HEK293 (cell line): ENCODE results near the gene CADPS.

Source experiments
- CTCF ChIA-PET: fragments of 350-600 bp; formaldehyde crosslinking; extraction: SDS; loops from one replicate; lab custom pipeline; 2021; ENCODE audit warnings: antibody characterized with exemption; lab: Yijun Ruan, JAX
- POLR2A ChIA-PET: fragments of 300-600 bp; formaldehyde crosslinking; extraction: SDS; loops from one replicate; lab custom pipeline; 2020; ENCODE audit warnings: antibody characterized with exemption, inconsistent platforms; lab: Yijun Ruan, JAX
- H3K27ac ChIP-seq: fragments of 200-500 bp; sonication (Bioruptor generic); 2 replicates; pipeline ENCODE4 v1.5.1; 2014; ENCODE audit warnings: low read depth, low read length, control low read depth, inconsistent platforms; ENCODE audit errors: extremely low read depth
- H3K36me3 ChIP-seq, 2 experiments: fragments of 200-500 bp in 1 of 2; sonication (Bioruptor generic) in 1 of 2; 1 replicate in 1 of 2; 2 replicates in 1 of 2; pipeline ENCODE4 v1.5.1; 2014 to 2017; ENCODE audit warnings: inconsistent platforms in 2 of 2, low read length in 2 of 2; ENCODE audit not compliant: control insufficient read depth in 2 of 2, insufficient read depth in 1 of 2
- H3K4me1 ChIP-seq: fragments of 200-500 bp; sonication (Bioruptor generic); 2 replicates; pipeline ENCODE4 v1.5.1; 2014; ENCODE audit warnings: mild to moderate bottlenecking, low read length, inconsistent platforms; ENCODE audit not compliant: control insufficient read depth, insufficient read depth
- H3K4me3 ChIP-seq: 2 replicates; pipeline ENCODE4 v1.5.1; 2011; ENCODE audit warnings: low read depth, mild to moderate bottlenecking, control low read depth, low read length, moderate library complexity
- H3K9me3 ChIP-seq: fragments of 200-500 bp; sonication (Bioruptor generic); 2 replicates; pipeline ENCODE4 v1.5.1; 2014; ENCODE audit warnings: low read depth, low read length, inconsistent platforms; ENCODE audit not compliant: control insufficient read depth, insufficient read depth
- SALL2 ChIP-seq: fragments of 450-650 bp; formaldehyde crosslinking; IDR thresholded peaks from 2 replicates; pipeline ENCODE4 v1.5.0; 2017; ENCODE audit warnings: missing biosample characterization, mild to moderate bottlenecking, missing genetic modification characterization, borderline replicate concordance
- SP7 ChIP-seq: fragments of 450-650 bp; formaldehyde crosslinking; IDR thresholded peaks from 2 replicates; pipeline ENCODE4 v1.5.1; 2016; ENCODE audit warnings: missing biosample characterization, missing genetic modification characterization
- YY1 ChIP-seq: fragments of 450-650 bp; formaldehyde crosslinking; IDR thresholded peaks from 2 replicates; pipeline ENCODE4 v1.5.1; 2018; ENCODE audit warnings: missing biosample characterization, missing genetic modification characterization
- ZBTB17 ChIP-seq: fragments of 450-650 bp; formaldehyde crosslinking; IDR thresholded peaks from 2 replicates; pipeline ENCODE4 v1.5.1; 2016; ENCODE audit warnings: missing biosample characterization, missing genetic modification characterization
- ZFP3 ChIP-seq: fragments of 450-650 bp; formaldehyde crosslinking; IDR thresholded peaks from 2 replicates; pipeline ENCODE4 v1.5.1; 2016; ENCODE audit warnings: low read depth, missing biosample characterization, missing genetic modification characterization
- ZNF18 ChIP-seq: fragments of 450-650 bp; formaldehyde crosslinking; IDR thresholded peaks from 2 replicates; pipeline ENCODE4 v1.5.1; 2016; ENCODE audit warnings: missing biosample characterization, missing genetic modification characterization
- ZNF211 ChIP-seq: fragments of 450-650 bp; formaldehyde crosslinking; IDR thresholded peaks from 2 replicates; pipeline ENCODE4 v1.5.1; 2016; ENCODE audit warnings: low read depth, missing biosample characterization, missing genetic modification characterization
- ZNF473 ChIP-seq: fragments of 450-650 bp; formaldehyde crosslinking; IDR thresholded peaks from 2 replicates; pipeline ENCODE4 v1.5.1; 2017; ENCODE audit warnings: missing biosample characterization, missing genetic modification characterization
- ZNF610 ChIP-seq: fragments of 450-650 bp; formaldehyde crosslinking; IDR thresholded peaks from 2 replicates; pipeline ENCODE4 v1.5.1; 2016; ENCODE audit warnings: missing biosample characterization, missing genetic modification characterization, borderline replicate concordance
- ZNF621 ChIP-seq: fragments of 450-650 bp; formaldehyde crosslinking; IDR thresholded peaks from 2 replicates; pipeline ENCODE4 v1.5.1; 2017; ENCODE audit warnings: missing biosample characterization, missing genetic modification characterization
- ZNF629 ChIP-seq: fragments of 450-650 bp; formaldehyde crosslinking; IDR thresholded peaks from 2 replicates; pipeline ENCODE4 v1.5.1; 2017; ENCODE audit warnings: missing biosample characterization, missing genetic modification characterization
- ZNF777 ChIP-seq: fragments of 450-650 bp; formaldehyde crosslinking; IDR thresholded peaks from 2 replicates; pipeline ENCODE4 v1.5.1; 2017; ENCODE audit warnings: missing biosample characterization, missing genetic modification characterization, borderline replicate concordance
- ZNF843 ChIP-seq: fragments of 450-650 bp; formaldehyde crosslinking; IDR thresholded peaks from 2 replicates; pipeline ENCODE4 v1.5.1; 2016; ENCODE audit warnings: missing biosample characterization, missing genetic modification characterization
- ZSCAN18 ChIP-seq: fragments of 450-650 bp; formaldehyde crosslinking; IDR thresholded peaks from 2 replicates; pipeline ENCODE4 v1.5.1; 2016; ENCODE audit warnings: missing biosample characterization, missing genetic modification characterization
- ZSCAN23 ChIP-seq: fragments of 450-650 bp; formaldehyde crosslinking; IDR thresholded peaks from 2 replicates; pipeline ENCODE4 v1.5.1; 2016; ENCODE audit warnings: missing biosample characterization, missing genetic modification characterization
- TF ChIP-seq, protein P1 (sequence below): fragments of 450-650 bp; formaldehyde crosslinking; conservative IDR thresholded peaks from 2 replicates; pipeline ENCODE4 v1.5.1; 2016; ENCODE audit warnings: low read depth, missing biosample characterization, missing genetic modification characterization

Gene CADPS

DNA sequence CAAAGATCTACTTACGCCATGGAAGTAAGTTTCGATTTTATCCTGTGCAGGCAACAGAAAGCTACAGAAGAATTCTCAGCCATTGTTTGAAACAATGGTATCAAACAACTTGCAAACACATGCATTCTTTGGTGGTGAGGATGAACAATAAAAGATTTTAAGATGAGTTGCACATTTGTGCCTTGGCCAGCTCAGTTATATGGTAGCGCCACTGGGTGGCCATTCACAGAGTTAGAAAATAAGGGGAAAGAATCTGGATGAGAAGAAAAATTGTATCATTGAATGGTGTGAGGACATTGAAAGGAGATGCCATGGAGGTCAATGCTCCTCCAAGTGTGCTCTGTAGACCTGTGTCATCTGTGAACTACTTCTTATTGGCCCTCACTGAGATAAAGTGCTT is 11.6 kb downstream of the CADPS start (continued):
- TF ChIP-seq ZNF843 (tag by site-specific recombination) (no peak), ZNF473 (tag by site-specific recombination) (no peak), ZNF621 (tag by site-specific recombination) (no peak)

DNA sequence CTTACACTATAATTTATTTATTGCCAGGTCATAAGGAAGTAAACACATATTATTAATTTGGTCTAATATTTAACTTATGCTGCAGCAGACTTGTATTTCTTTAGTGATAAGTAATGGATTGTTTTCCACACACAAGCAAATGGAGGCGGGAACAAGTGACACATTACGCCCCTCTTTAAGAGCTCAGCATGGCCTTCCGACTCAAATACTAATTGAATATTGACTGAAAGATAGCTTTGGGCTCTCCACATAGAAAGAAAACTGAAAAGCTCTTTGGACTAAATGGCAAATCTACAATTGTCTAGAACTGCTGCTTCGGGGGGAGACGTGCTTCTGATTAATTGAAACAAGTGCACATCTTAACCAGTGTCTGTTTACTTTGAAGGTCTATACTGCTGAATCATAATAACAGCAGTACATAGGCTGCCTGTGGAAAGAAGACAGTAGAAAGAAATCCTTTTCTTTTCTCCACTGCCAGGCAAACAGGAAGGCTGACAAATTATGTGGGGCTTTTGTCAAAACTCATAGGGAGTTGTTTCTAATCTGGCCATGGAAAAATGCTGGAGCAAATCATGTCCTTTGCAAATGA is 15.9 kb downstream of the CADPS start:
- POLR2A ChIA-PET: no interaction called here
- H3K27ac ChIP-seq: no peak overlapping the region
- TF ChIP-seq ZNF610 (tag by site-specific recombination): no peak
- TF ChIP-seq ZNF18: no peak
- no peak for TF ChIP-seq ZNF629 (tag by site-specific recombination)
- no peak for TF ChIP-seq YY1 (tag by site-specific recombination)
- TF ChIP-seq ZNF473 (tag by site-specific recombination): no peak
- TF ChIP-seq ZNF777 (tag by site-specific recombination): no peak
- no peak for TF ChIP-seq SP7 (tag by site-specific recombination)
- no peak for TF ChIP-seq ZBTB17 (tag by site-specific recombination)
- TF ChIP-seq ZSCAN23 (tag by site-specific recombination): no peak
- no peak for TF ChIP-seq ZFP3 (tag by site-specific recombination)
- TF ChIP-seq, protein P1, sequence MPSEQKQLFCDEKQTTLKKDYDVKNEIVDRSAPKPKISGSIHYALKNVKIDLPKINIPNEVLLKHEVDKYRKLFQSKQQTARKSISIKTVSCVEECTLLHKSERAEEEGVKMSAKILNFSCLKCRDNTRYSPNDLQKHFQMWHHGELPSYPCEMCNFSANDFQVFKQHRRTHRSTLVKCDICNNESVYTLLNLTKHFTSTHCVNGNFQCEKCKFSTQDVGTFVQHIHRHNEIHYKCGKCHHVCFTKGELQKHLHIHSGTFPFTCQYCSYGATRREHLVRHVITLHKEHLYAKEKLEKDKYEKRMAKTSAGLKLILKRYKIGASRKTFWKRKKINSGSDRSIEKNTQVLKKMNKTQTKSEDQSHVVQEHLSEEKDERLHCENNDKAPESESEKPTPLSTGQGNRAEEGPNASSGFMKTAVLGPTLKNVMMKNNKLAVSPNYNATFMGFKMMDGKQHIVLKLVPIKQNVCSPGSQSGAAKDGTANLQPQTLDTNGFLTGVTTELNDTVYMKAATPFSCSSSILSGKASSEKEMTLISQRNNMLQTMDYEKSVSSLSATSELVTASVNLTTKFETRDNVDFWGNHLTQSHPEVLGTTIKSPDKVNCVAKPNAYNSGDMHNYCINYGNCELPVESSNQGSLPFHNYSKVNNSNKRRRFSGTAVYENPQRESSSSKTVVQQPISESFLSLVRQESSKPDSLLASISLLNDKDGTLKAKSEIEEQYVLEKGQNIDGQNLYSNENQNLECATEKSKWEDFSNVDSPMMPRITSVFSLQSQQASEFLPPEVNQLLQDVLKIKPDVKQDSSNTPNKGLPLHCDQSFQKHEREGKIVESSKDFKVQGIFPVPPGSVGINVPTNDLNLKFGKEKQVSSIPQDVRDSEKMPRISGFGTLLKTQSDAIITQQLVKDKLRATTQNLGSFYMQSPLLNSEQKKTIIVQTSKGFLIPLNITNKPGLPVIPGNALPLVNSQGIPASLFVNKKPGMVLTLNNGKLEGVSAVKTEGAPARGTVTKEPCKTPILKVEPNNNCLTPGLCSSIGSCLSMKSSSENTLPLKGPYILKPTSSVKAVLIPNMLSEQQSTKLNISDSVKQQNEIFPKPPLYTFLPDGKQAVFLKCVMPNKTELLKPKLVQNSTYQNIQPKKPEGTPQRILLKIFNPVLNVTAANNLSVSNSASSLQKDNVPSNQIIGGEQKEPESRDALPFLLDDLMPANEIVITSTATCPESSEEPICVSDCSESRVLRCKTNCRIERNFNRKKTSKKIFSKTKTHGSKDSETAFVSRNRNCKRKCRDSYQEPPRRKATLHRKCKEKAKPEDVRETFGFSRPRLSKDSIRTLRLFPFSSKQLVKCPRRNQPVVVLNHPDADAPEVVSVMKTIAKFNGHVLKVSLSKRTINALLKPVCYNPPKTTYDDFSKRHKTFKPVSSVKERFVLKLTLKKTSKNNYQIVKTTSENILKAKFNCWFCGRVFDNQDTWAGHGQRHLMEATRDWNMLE: no peak
- TF ChIP-seq, all 188 proteins: peak for 0
- H3K9me3 ChIP-seq: no peaks in the 10 kb centered on the region
- no peaks in the 10 kb centered on the region for H3K36me3 ChIP-seq
- no peak overlapping the region for H3K4me3 ChIP-seq
- H3K4me1 ChIP-seq: no peaks in the 10 kb centered on the region
- CTCF ChIA-PET: no interaction called here

DNA sequence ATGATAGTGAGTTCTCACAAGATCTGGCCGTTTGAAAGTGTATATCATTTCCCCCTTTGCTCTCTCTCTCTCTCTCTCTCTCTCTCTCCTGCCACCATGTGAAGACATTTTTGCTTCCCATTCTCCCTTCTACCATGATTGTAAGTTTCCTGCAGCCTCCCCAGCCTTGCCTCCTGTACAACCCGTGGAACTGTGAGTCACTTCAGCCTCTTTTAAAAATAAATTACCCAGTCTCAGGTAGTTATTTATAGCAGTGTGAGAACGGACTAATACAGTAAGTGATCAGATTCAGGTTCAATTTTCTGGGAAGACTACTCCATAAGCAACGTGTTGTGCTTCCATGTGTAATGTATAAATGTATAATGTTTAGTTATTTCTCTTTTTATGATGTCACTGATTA is 29.2 kb downstream of the CADPS start:
- TF ChIP-seq ZSCAN18 (tag by site-specific recombination) (no peak), ZNF211 (no peak), SALL2 (tag by site-specific recombination) (no peak)
- CTCF ChIA-PET: no interaction called here
- POLR2A ChIA-PET: no interaction called here
- Histone ChIP-seq H3K27ac (no peak overlapping the region), H3K4me3 (no peak overlapping the region), H3K9me3 (no peaks in the 10 kb centered on the region), H3K36me3 (no peaks in the 10 kb centered on the region), H3K4me1 (no peaks in the 10 kb centered on the region)
